Progenitor cell of endocrine pancreas (in vitro differentiated cells): ENCODE measurements around the gene HESX1. TPM values are rescaled to one million over a fixed set of nuclear protein-coding genes. Genes with fewer than 3 reads are reported as not detected.

ENCODE experiments used
- DNase-seq: peaks from one replicate; pipeline ENCODE4 v3.0.0; 2021; ENCODE audit warnings: low spot score; ENCODE audit not compliant: unreplicated experiment
- H3K27ac Mint-ChIP-seq: 2 replicates; pipeline ENCODE4 v1.8.0; 2021; ENCODE audit warnings: mild to moderate bottlenecking, moderate library complexity, mixed read lengths
- H3K27me3 Mint-ChIP-seq: 2 replicates; pipeline ENCODE4 v1.8.0; 2021; ENCODE audit warnings: mixed read lengths
- H3K36me3 Mint-ChIP-seq: 2 replicates; pipeline ENCODE4 v1.8.0; 2022; ENCODE audit warnings: mixed read lengths; ENCODE audit not compliant: insufficient read depth
- H3K4me1 Mint-ChIP-seq: 2 replicates; pipeline ENCODE4 v1.8.0; 2021; ENCODE audit warnings: low read depth, mixed read lengths
- H3K4me3 Mint-ChIP-seq: 2 replicates; pipeline ENCODE4 v1.8.0; 2021; ENCODE audit warnings: low read depth, mild to moderate bottlenecking, moderate library complexity, mixed read lengths
- H3K9me3 Mint-ChIP-seq: 2 replicates; pipeline ENCODE4 v1.8.0; 2021; ENCODE audit warnings: low read depth, mixed read lengths
- total RNA-seq: library from RNA; stranded (reverse); gene quantifications from 2 replicates; pipeline ENCODE4 v1.2.1, GENCODE V29; 2021
- TF ChIP-seq, protein P1 (sequence below): fragments of 200-600 bp; sonication (generic); IDR thresholded peaks from one replicate; pipeline ENCODE4 v1.5.0; 2021; ENCODE audit warnings: antibody characterized with exemption, mild to moderate bottlenecking; ENCODE audit not compliant: unreplicated experiment

The HESX1 gene
- total RNA-seq, 1 donor from 2014 or later = 0.96 TPM

GRCh38 chr3:57176045-57176444, 23.7 kb downstream of the HESX1 start:
- Mint-ChIP-seq H3K4me1 (no peaks in the 10 kb centered on the region), H3K27ac (no peak overlapping the region), H3K36me3 (no peaks in the 10 kb centered on the region), H3K9me3 (no peaks in the 10 kb centered on the region), H3K27me3 (peaks cover 2% of the 10 kb centered on the region), H3K4me3 (no peak overlapping the region)
- TF ChIP-seq, protein P1, sequence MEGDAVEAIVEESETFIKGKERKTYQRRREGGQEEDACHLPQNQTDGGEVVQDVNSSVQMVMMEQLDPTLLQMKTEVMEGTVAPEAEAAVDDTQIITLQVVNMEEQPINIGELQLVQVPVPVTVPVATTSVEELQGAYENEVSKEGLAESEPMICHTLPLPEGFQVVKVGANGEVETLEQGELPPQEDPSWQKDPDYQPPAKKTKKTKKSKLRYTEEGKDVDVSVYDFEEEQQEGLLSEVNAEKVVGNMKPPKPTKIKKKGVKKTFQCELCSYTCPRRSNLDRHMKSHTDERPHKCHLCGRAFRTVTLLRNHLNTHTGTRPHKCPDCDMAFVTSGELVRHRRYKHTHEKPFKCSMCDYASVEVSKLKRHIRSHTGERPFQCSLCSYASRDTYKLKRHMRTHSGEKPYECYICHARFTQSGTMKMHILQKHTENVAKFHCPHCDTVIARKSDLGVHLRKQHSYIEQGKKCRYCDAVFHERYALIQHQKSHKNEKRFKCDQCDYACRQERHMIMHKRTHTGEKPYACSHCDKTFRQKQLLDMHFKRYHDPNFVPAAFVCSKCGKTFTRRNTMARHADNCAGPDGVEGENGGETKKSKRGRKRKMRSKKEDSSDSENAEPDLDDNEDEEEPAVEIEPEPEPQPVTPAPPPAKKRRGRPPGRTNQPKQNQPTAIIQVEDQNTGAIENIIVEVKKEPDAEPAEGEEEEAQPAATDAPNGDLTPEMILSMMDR = no peak
- no peak for DNase-seq

- H3K9me3 Mint-ChIP-seq = no peaks in the 10 kb centered on the region
- H3K4me1 Mint-ChIP-seq = peaks cover 4% of the 10 kb centered on the region
- H3K27me3 Mint-ChIP-seq = peaks cover 9% of the 10 kb centered on the region
- DNase-seq = no peak
- TF ChIP-seq, protein P1 = no peak
- peak overlapping the region; percentile 11 for H3K27ac Mint-ChIP-seq
- no peaks in the 10 kb centered on the region for H3K36me3 Mint-ChIP-seq
- H3K4me3 Mint-ChIP-seq = no peak overlapping the region
Observed at GRCh38 chr3:57173687-57174086, 26.1 kb downstream of the HESX1 start.

GRCh38 chr3:57170946-57171345, 28.8 kb downstream of the HESX1 start:
- TF ChIP-seq, protein P1 = no peak
- H3K4me3 Mint-ChIP-seq = no peak overlapping the region
- H3K9me3 Mint-ChIP-seq = no peaks in the 10 kb centered on the region
- no peak overlapping the region for H3K27ac Mint-ChIP-seq
- peaks cover 4% of the 10 kb centered on the region for H3K4me1 Mint-ChIP-seq
- DNase-seq = no peak
- H3K27me3 Mint-ChIP-seq = peaks cover 27% of the 10 kb centered on the region
- no peaks in the 10 kb centered on the region for H3K36me3 Mint-ChIP-seq

DNA sequence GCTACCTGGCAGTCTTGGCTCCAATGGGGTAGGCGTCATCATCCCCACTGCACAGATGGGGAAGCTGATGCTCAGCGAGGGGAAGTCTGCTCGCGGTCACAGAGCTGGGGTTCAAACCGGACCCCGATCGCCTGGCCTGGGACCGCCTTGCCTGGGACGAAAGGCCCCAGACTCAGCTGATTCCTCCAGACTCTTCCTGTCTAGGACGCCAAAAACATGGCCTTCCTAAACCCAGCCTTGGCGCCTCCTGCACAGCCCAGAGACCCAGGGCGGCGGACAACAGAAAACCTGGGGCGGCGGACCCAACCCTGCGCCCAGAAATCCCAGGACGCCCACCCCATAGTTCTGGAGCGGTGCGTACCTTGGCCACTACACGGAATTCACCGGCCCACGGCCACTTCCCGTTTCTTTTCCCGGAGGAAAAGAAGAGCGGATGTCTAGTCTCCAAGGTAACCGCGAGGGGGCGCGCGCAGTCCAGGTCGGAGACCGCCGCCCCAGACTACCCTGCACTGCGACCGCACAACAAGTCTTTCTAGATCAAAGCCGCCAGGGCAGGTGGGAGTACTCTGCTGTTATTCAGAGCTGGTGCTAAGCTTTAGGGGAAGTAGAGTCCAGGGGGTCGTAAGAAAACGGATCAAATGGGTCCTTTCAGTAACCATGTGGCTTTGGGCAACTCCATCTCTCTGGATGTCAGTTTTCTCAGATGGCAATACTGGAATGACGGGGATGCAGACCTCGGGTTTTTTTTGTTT, 29.7 kb downstream of the HESX1 start:
- Mint-ChIP-seq H3K9me3 (no peaks in the 10 kb centered on the region), H3K4me1 (peaks cover 4% of the 10 kb centered on the region), H3K27me3 (peaks cover 27% of the 10 kb centered on the region), H3K4me3 (peak overlapping the region; percentile 70), H3K36me3 (no peaks in the 10 kb centered on the region), H3K27ac (peak overlapping the region; percentile 39)
- TF ChIP-seq, protein P1 = peak; percentile 96
- DNase-seq = peak; percentile 79

DNA sequence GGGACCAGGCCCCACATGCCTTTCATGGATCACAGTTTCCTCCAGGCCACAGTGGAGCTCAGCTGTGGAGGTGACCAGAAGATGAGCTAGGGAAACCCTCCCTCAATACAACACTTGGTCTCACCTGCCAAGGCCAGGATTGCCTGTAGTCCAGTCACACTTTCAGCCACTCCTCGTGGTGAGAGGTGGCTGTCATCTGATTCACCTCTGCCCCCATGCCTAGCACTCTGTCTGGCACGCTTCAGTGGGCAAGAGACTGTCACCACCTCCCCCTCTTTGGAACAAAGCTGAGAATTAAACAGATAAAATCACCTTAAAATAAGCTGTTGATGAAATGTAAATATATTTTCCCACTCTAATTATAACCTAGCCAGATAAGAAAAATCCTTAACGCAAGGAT, 30.7 kb downstream of the HESX1 start:
- H3K4me3 Mint-ChIP-seq = no peak overlapping the region
- H3K27ac Mint-ChIP-seq = no peak overlapping the region
- DNase-seq = no peak
- no peaks in the 10 kb centered on the region for H3K9me3 Mint-ChIP-seq
- H3K27me3 Mint-ChIP-seq = peaks cover 27% of the 10 kb centered on the region
- no peaks in the 10 kb centered on the region for H3K36me3 Mint-ChIP-seq
- H3K4me1 Mint-ChIP-seq = peaks cover 7% of the 10 kb centered on the region
- TF ChIP-seq, protein P1 = no peak
